CD4-positive, CD25-positive, alpha-beta regulatory T cell (primary cell): ENCODE measurements around the gene SIGLEC10. TPM values are rescaled to one million over a fixed set of nuclear protein-coding genes. Genes with fewer than 3 reads are reported as not detected.
"Not testable (repeated sequence)": the region's sequence is repeated elsewhere in the genome, so short reads cannot be mapped to it uniquely, and the experiment has no call there.

Experiments
- ATAC-seq, 2 donors: fragments of 150-1000 bp; cut with Tn5 transposase; one replicate each; pipeline ENCODE4 v1.10.0; 2021; ENCODE audit warnings: low read depth in 2 of 2, moderate number of reproducible peaks in 2 of 2, moderate library complexity in 1 of 2
- DNase-seq, 3 donors: peaks; one replicate each; pipeline versions ENCODE4 v3.0.0 to v3.0.0-alpha.2; 2012 to 2022; ENCODE audit warnings: mixed read lengths in 1 of 3
- H3K27ac ChIP-seq: one replicate; pipeline ENCODE4 v1.7.0; 2013; ENCODE audit warnings: mild to moderate bottlenecking, low read length; ENCODE audit not compliant: insufficient read depth, poor library complexity, severe bottlenecking
- H3K27me3 ChIP-seq: one replicate; pipeline ENCODE4 v1.7.0; 2013; ENCODE audit warnings: low read length; ENCODE audit not compliant: control insufficient read depth, insufficient read depth
- H3K36me3 ChIP-seq: one replicate; pipeline ENCODE4 v1.7.0; 2013; ENCODE audit warnings: mild to moderate bottlenecking, low read length, moderate library complexity; ENCODE audit not compliant: control insufficient read depth, insufficient read depth
- H3K4me1 ChIP-seq: 2 replicates; pipeline ENCODE4 v1.7.0; 2013; ENCODE audit warnings: mild to moderate bottlenecking, low read length; ENCODE audit not compliant: insufficient read depth, control insufficient read depth, poor library complexity, severe bottlenecking
- H3K4me3 ChIP-seq: one replicate; pipeline ENCODE4 v1.7.0; 2013; ENCODE audit warnings: low read depth, mild to moderate bottlenecking, low read length, moderate library complexity
- H3K9me3 ChIP-seq, 2 experiments: 1 replicate in 1 of 2; 2 replicates in 1 of 2; pipeline ENCODE4 v1.7.0; 2013; ENCODE audit warnings: low read length in 2 of 2, mild to moderate bottlenecking in 1 of 2, moderate library complexity in 1 of 2; ENCODE audit not compliant: control insufficient read depth in 2 of 2
- H3K27ac Mint-ChIP-seq, 3 donors: one replicate each; pipeline ENCODE4 v1.8.0; 2020 to 2022; ENCODE audit warnings: mild to moderate bottlenecking in 3 of 3, mixed read lengths in 3 of 3, moderate library complexity in 2 of 3
- H3K27me3 Mint-ChIP-seq: one replicate; pipeline ENCODE4 v1.8.0; 2022; ENCODE audit warnings: mild to moderate bottlenecking, mixed read lengths
- H3K36me3 Mint-ChIP-seq: one replicate; pipeline ENCODE4 v1.8.0; 2020; ENCODE audit warnings: mixed read lengths
- H3K4me1 Mint-ChIP-seq, 4 donors: one replicate each; pipeline ENCODE4 v1.8.0; 2020 to 2022; ENCODE audit warnings: mixed read lengths in 4 of 4, mild to moderate bottlenecking in 1 of 4
- H3K4me3 Mint-ChIP-seq, 4 donors: one replicate each; pipeline ENCODE4 v1.8.0; 2020 to 2022; ENCODE audit warnings: mild to moderate bottlenecking in 4 of 4, mixed read lengths in 4 of 4, moderate library complexity in 3 of 4
- H3K9me3 Mint-ChIP-seq, 7 donors: one replicate each; pipeline ENCODE4 v1.8.0; 2020 to 2022; ENCODE audit warnings: mixed read lengths in 7 of 7, mild to moderate bottlenecking in 3 of 7, moderate library complexity in 2 of 7
- polyA plus RNA-seq, 4 donors: library from polyadenylated mRNA; unstranded; fragments of 300-500 nt; fragmentation: Illumina TruSeq; gene quantifications; one replicate each; pipeline ENCODE4 v1.2.3, GENCODE V29; 2021
- total RNA-seq: library from RNA; stranded (reverse); gene quantifications from one replicate; pipeline ENCODE4 v1.2.3, GENCODE V29; 2022

Gene SIGLEC10
- total and polyA plus RNA-seq, 5 donors from 2014 or later: 0.15 to 0.37 (median 0.27) TPM; not detected in 1

DNA sequence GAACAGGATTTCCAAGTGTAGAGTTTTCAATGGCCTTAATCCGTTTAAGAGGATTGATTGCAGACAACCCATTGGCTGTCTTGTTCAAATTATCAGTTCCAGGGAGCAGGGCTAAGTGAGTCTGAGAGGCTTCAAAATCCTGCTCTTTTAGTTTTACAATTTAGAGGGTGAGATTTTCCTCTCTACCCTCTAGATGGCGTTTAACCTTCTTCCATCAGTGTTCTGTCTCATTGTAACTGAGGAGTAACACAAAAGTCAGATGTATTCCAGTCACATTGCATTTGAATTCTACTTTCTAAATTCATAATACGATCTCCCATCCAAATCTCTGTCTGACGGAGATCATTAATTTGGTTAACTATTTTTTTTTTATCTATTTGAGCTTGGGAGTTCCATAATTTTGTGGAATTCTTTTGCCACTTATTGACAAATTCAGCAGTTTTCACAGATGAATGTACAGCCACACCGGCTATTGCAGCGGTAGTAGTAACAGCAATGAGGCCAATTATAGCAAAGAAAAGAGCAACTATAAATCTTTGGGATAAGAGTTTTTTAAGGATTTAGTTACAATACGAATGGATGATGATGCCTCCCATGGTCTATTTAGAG is 19.2 kb downstream of the SIGLEC10 start:
- no peaks in the 10 kb centered on the region for H3K36me3 ChIP-seq
- ATAC-seq (no peak), DNase-seq (peak in 2 of 3 donors; percentile 28 to 32)
- Mint-ChIP-seq H3K9me3 (peaks cover 0 to 14% (median 7%) of the 10 kb centered on the region in 7 donors), H3K27me3 (no peaks in the 10 kb centered on the region), H3K4me3 (peak overlapping the region in 1 of 4 donors; percentile 71), H3K4me1 (peaks cover 9 to 25% (median 12%) of the 10 kb centered on the region in 4 donors), H3K36me3 (no peaks in the 10 kb centered on the region), H3K27ac (no peak overlapping the region)
- H3K4me1 ChIP-seq: peaks cover 7% of the 10 kb centered on the region
- no peak overlapping the region for H3K27ac ChIP-seq
- H3K9me3 ChIP-seq: peaks cover 7 to 15% of the 10 kb centered on the region in 2 experiments
- no peak overlapping the region for H3K4me3 ChIP-seq
- no peaks in the 10 kb centered on the region for H3K27me3 ChIP-seq

DNA sequence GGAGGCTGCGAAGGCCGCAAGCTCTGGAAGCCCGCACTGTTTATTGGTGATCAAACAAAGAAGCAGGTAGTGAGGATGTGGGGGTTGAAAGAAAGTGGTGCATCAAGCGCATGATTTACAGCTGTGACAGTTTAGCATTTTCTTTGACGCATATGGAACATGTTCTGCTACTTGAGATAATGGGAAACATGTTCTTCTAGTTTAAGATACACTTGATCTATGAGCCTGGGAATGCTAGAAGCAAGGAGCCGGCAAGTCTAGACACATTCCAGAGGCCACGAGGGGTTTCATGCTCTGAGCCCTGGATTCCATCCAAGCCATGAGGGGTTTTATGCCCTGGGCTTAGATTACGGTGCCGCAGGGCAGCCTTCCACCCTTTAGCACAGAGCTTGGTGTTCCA is 20.0 kb downstream of the SIGLEC10 start:
- not testable (repeated sequence) for DNase-seq, H3K27ac ChIP-seq, H3K4me1 ChIP-seq, H3K4me3 ChIP-seq, H3K36me3 ChIP-seq, H3K36me3 Mint-ChIP-seq, H3K27me3 ChIP-seq, H3K27me3 Mint-ChIP-seq, H3K9me3 Mint-ChIP-seq, H3K9me3 ChIP-seq, ATAC-seq
- H3K4me3 Mint-ChIP-seq: peak overlapping the region in 1 of 4 donors; percentile 54
- peak overlapping the region in 1 of 3 donors; percentile 38 for H3K27ac Mint-ChIP-seq
- peaks cover 10 to 25% (median 13%) of the 10 kb centered on the region in 4 donors for H3K4me1 Mint-ChIP-seq

DNA sequence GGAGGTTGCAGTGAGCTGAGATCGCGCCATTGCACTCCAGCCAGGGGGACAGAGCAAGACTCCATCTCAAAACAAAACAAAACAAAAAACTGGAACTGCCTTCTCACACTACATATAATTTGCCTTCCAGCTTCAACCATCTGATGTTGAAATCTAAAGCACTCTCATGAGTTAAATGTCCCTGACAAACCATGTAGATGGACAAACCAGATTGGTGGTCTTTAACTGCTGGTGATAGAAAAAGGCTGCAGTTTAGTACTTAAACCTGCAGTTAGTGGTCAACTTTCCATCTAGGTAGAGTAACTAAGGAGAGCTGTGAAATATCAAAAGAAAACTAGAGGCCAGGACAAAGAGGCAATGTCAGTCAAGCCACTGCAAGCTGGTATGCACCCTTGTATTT is 21.3 kb downstream of the SIGLEC10 start:
- no peaks in the 10 kb centered on the region for H3K36me3 ChIP-seq
- H3K27ac Mint-ChIP-seq: no peak overlapping the region
- H3K4me1 Mint-ChIP-seq: peaks cover 10 to 27% (median 15%) of the 10 kb centered on the region in 4 donors
- H3K27me3 Mint-ChIP-seq: no peaks in the 10 kb centered on the region
- no peak for DNase-seq
- H3K36me3 Mint-ChIP-seq: no peaks in the 10 kb centered on the region
- peaks cover 0 to 2% (median 0%) of the 10 kb centered on the region in 7 donors for H3K9me3 Mint-ChIP-seq
- peaks cover 7% of the 10 kb centered on the region for H3K4me1 ChIP-seq
- H3K4me3 Mint-ChIP-seq: peak overlapping the region in 1 of 4 donors; percentile 2
- ATAC-seq: no peak
- H3K4me3 ChIP-seq: no peak overlapping the region
- H3K27me3 ChIP-seq: no peaks in the 10 kb centered on the region
- H3K9me3 ChIP-seq: no peaks in the 10 kb centered on the region
- no peak overlapping the region for H3K27ac ChIP-seq

DNA sequence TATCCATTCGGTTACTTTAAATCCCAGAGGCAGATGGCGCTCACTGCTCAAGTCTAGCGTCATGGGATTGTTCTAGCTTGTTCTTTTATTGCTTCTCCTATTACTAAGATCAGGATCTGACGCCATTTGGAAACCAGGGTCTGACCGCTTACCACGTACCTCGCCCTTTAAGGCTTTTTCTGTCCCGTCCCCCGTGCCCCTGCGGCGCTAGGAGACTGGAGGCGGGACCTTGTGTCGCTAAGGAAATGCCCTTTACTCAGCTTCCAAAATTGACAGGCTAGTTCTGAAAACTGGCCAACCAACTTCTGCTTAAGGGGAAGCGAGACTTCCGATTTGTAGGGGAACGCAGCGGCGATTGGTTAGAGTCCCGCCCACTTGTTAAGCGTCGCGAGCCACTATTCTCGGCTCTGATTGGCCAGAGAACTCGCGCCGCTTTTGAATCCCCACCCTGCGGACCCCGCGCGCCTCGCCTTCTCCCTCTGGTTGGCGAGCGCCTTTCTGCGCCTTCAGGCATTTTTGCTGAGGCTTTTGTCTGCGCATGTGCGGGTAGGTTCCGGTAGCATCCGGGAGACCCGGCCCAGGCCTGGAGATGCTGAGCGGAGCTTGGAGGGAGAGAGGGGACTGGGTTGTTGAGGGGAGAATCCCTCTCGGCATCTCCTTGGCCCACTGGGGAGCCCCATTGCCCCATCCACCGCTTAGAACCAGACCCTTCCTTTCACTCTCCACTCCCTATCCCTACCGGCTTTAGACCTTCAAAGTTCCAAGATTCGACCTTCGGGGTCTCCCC is 23.2 kb downstream of the SIGLEC10 start:
- H3K27me3 ChIP-seq: no peaks in the 10 kb centered on the region
- peaks cover 7% of the 10 kb centered on the region for H3K4me1 ChIP-seq
- H3K4me3 ChIP-seq: peak overlapping the region; percentile 94
- peaks cover 0 to 2% (median 0%) of the 10 kb centered on the region in 7 donors for H3K9me3 Mint-ChIP-seq
- ATAC-seq: peak; percentile 96 to 97
- H3K36me3 ChIP-seq: no peaks in the 10 kb centered on the region
- H3K27me3 Mint-ChIP-seq: no peaks in the 10 kb centered on the region
- H3K4me1 Mint-ChIP-seq: peaks cover 10 to 30% (median 16%) of the 10 kb centered on the region in 4 donors
- H3K9me3 ChIP-seq: no peaks in the 10 kb centered on the region
- DNase-seq: peak; percentile 83 to 99 (median 91)
- peak overlapping the region; percentile 80 to 91 (median 88) for H3K27ac Mint-ChIP-seq
- no peaks in the 10 kb centered on the region for H3K36me3 Mint-ChIP-seq
- peak overlapping the region; percentile 74 to 94 (median 88) for H3K4me3 Mint-ChIP-seq
- H3K27ac ChIP-seq: peak overlapping the region; percentile 59

DNA sequence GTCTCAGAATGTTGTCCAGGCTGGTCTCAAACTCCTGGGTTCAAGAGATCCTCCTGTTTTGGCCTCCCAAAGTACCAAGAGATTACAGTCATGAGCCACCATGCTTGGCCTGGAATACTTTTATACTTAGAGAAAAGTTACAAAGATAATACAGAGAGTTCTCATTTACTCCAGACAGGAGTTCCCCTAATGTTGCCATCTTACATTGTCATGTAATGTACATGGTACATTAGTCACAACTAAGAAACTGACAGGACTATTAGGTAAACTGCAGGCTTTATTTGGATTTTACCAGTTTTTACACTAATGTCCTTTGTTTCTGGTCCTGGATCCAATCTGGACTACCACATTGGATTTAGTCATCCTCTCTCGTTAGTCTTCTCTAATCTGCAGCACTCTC is 24.7 kb downstream of the SIGLEC10 start:
- Mint-ChIP-seq H3K4me1 (peaks cover 6 to 22% (median 14%) of the 10 kb centered on the region in 4 donors), H3K27ac (peak overlapping the region in 1 of 3 donors; percentile 25), H3K4me3 (peak overlapping the region in 1 of 4 donors; percentile 75), H3K36me3 (no peaks in the 10 kb centered on the region), H3K9me3 (peaks cover 0 to 2% (median 0%) of the 10 kb centered on the region in 7 donors), H3K27me3 (no peaks in the 10 kb centered on the region)
- Histone ChIP-seq H3K4me3 (no peak overlapping the region), H3K27ac (no peak overlapping the region), H3K27me3 (no peaks in the 10 kb centered on the region), H3K36me3 (no peaks in the 10 kb centered on the region), H3K9me3 (no peaks in the 10 kb centered on the region), H3K4me1 (peaks cover 7% of the 10 kb centered on the region)
- no peak for ATAC-seq
- no peak for DNase-seq

GRCh38 chr19:51391073-51391611 is 26.3 kb downstream of the SIGLEC10 start:
- Mint-ChIP-seq H3K4me3 (peak overlapping the region in 1 of 4 donors; percentile 81), H3K27me3 (no peaks in the 10 kb centered on the region), H3K4me1 (peaks cover 6 to 22% (median 13%) of the 10 kb centered on the region in 4 donors), H3K36me3 (no peaks in the 10 kb centered on the region), H3K27ac (no peak overlapping the region), H3K9me3 (no peaks in the 10 kb centered on the region)
- Histone ChIP-seq H3K4me1 (peaks cover 7% of the 10 kb centered on the region), H3K9me3 (no peaks in the 10 kb centered on the region), H3K27ac (no peak overlapping the region), H3K27me3 (no peaks in the 10 kb centered on the region), H3K4me3 (no peak overlapping the region), H3K36me3 (no peaks in the 10 kb centered on the region)
- DNase-seq: no peak
- no peak for ATAC-seq

GRCh38 chr19:51389143-51389542 is 28.3 kb downstream of the SIGLEC10 start:
- H3K27me3 ChIP-seq: no peaks in the 10 kb centered on the region
- no peak for ATAC-seq
- no peak for DNase-seq
- Mint-ChIP-seq H3K4me3 (no peak overlapping the region), H3K9me3 (no peaks in the 10 kb centered on the region), H3K4me1 (peaks cover 3 to 13% (median 7%) of the 10 kb centered on the region in 4 donors), H3K27me3 (no peaks in the 10 kb centered on the region), H3K27ac (no peak overlapping the region), H3K36me3 (no peaks in the 10 kb centered on the region)
- no peak overlapping the region for H3K27ac ChIP-seq
- no peaks in the 10 kb centered on the region for H3K4me1 ChIP-seq
- no peaks in the 10 kb centered on the region for H3K36me3 ChIP-seq
- H3K4me3 ChIP-seq: no peak overlapping the region
- no peaks in the 10 kb centered on the region for H3K9me3 ChIP-seq
